ENCODE data around the gene NKIRAS2.

- TF ChIP-seq CTCF (IDR thresholded peaks at IDR 0.05) = no peak
- TF ChIP-seq EZH2 (IDR thresholded peaks at IDR 0.05) = no peak
- no peak for TF ChIP-seq EZH2phosphoT487 (IDR thresholded peaks at IDR 0.05)
These were observed 36.7 kb downstream of the NKIRAS2 start for GRCh38 chr17:42056635-42057034.

All from neural progenitor cell (in vitro differentiated cells).